HG03108 (cell line): ENCODE measurements around the gene SLC22A23.
A peak's percentile ranks its signal among the peaks of the same experiment; 100 is the strongest.
"Not testable (repeated sequence)": the region's sequence is repeated elsewhere in the genome, so short reads cannot be mapped to it uniquely, and the experiment has no call there.

Experiments
- ATAC-seq: cut with Tn5 transposase; IDR thresholded peaks from one replicate; pipeline ENCODE4 v1.9.1; 2021; ENCODE audit warnings: moderate library complexity; ENCODE audit not compliant: unreplicated experiment

SLC22A23 gene

DNA sequence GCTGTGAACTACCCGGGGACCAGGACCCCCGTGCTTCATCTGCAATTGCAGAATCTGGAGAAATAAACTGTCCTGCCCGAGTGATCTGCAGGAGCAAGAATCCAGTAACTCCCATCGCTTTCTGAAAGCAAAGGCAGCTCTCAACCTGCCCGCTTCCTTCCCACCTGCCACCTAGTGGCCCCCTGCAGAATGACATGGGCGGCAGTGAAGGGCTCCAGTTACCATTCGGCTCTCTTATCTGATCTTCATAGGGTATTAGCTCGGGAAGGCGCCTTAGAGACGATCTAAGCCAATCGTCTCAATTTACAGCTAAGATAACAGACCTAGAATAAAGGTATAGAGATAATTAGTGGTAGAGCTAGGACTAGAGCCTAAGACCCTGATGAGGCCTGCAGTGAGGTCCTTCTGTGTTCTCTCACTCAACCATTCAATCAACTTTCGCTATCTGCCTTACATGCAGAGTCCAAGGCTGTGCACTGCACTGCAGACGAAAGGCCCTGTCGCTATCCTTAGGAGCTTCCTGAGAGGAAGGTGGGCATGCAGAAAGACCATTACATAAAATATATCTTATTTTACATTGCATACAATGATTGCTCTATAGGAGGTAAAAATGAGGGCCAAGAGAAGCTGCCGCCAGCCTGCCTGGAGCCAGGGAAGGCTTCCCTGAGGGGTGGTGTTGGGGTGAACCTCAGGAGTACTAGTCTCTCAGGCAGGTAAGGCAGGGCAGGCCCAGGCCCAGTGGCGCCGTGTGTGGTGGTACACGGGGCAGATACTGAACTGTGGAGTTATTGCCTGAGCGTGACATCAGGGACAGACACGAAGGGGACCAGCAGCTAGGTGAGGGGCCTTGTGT, 205.2 kb downstream of the SLC22A23 start:
- ATAC-seq, result peak; percentile 73

DNA sequence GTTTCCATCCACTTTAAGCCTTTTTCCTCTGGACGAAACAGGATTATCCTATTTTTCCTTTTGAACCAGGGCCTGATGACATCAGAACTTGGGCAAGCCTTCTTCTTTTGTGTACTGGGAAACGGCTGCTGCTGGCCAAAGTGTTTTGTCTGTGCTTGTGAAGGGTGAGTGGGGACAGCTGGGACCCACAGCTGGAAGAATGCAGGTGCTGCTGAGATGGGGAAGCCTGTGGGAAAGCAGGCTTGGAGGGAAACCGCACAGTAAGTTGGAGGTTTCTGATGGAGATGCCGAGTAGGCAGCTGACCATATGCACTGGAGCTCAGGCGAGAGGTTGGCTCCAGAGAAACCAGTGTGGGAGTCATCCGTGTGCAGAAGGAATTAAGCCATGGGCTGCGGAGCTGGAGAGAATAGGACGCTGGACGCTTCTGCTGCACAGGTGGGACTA, 206.6 kb downstream of the SLC22A23 start:
- no peak for ATAC-seq

DNA sequence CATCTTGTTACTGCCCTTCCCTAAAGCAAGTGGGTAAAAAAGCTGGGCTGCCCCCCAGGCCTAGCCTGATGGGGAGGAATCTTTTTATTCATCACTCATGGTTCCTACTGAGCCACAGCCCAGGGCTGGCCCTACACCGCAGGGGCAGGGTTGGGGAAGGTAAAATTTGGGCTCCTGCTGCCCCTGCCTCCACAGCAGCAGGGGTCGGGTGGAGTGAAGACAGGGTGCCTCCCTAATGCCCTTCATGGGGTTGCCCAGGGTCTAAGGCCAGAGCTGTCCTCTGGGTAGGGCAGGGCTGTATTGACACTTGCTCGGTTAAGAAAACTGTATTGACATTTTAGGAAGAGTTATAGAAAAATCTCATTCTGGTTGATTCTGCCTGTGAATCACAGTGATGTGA, 207.0 kb downstream of the SLC22A23 start:
- ATAC-seq, result no peak

DNA sequence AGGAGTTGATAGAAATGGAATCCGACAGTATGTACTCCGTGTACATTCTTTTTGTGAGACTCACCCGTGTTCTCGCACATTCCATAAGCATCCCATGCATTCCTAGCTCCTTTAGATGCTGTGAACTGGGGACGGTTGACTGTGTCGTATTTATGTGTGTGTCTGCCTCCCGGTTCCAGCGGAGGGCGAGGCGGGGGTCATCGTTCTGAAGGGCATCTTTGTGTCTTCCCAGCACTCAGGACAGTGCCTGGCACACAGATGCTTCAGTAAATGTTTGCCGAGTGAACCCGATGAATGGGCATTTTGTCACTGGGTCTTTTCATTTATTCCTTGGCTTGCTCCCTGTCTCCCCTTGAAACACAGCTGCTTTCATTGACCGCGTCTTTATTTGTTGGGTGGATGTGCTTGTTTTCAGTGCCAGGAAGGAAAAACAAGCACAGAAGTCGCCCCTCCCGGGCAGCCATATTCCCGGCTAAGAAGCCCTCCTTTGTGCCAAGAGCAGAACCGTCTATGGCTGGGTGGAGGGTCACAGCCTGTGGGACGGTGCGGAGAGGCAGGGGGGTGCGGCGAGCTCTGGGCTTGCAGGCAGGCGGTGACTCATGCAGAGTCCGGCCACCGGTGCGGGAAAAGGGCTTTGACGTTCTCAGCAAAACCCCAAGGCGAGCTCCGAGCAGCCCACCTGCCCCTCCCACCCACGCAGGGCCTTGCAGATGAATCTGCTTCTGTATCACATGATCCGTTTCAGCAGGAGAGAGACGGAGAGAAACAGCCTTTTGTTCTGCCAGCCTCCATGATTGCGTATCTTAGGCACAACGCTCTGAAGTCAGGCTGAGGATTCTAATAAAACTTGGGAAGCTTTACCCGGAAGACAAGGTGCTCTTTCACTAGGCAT, 209.3 kb downstream of the SLC22A23 start:
- ATAC-seq, result no peak

DNA sequence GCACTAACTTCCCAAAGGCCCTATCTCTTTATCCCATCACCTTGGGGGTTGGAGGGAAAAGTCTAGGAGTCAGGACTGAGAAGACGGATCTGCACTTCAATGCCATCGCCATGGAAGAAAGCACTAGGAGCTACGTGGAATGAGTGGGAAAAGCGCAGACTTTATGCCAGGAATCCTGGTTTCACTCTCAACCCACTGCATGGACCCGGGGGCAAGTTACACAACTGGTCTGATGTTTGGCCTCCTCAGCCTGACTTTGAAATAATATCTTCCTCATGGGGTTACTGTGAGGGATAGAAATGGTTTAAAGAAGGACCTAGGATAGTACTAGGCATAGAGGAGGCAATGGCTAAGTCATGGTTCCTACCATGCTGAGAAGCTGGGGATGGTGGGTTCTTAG, 211.6 kb downstream of the SLC22A23 start:
- no peak for ATAC-seq

DNA sequence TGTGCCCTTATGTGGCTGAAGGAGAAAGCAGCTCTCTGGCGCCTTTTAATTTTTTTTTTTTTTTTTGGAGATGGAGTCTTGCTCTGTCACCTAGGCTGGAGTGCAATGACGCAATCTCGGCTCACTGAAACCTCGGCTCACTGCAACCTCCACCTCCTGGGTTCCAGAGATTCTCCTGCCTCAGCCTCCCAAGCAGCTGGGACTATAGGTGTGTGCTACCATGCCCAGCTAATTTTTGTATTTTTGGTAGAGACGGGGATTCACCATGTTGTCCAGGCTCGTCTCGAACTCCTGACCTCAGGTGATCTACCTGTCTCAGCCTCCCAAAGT, 212.1 kb downstream of the SLC22A23 start:
- ATAC-seq, result not testable (repeated sequence)

DNA sequence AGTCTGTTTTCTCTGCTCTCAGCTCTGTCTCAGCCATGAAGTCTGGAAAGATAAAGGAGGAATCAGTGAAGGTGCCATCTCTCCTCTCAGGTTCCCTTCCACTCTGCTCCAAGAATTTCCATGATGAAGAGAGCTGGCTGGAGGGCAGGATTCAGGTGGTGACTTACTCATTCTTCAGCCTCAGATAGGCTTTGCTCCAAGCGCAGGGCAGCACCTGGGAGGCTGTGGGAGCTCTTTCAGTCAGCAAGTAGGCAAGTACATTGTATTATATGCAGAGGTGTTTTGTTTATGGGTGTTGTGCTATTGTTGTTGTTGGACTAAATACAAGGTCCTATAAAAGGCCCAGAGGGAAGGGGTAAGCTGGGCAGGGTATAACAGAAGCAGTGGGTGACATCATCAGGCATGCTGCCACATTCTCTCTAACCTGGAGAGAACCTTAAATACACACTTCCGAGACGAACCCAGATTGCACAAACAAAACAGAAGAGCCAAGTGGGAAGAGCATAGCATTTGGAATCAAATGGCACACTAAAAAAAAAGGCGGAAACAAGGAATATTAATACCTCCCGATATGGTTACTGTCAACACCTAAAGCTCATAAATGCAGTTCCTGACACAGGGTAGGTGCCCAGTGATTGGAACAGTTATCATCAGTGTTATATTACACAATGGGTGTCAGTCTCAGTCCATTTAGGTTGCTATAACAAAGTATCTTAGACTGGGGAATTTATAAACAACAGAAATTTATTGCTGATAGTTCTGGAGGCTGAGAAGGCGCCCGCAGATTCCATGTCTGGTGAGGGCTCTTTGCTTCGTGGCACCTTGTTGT, 212.6 kb downstream of the SLC22A23 start:
- ATAC-seq, result no peak

DNA sequence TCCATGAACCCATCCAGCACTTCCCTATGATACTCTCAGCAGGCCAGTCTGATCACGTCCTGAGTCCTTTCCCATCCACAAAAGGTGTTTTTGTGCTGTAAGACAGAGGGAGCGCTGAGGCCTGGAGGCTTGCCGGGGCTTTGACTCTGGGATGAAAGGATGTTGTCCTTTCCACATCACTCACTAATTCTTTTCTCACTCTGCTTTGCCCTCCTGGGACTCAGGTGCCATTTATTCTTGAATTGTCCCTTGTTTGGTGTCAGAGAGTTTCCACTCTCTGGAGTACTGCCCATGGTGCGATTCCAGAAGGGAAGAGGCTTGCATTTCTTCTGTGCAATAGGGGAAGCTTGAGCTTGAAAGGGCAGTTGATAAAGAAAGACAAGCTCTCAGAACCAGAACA, 214.1 kb downstream of the SLC22A23 start:
- ATAC-seq, result no peak

DNA sequence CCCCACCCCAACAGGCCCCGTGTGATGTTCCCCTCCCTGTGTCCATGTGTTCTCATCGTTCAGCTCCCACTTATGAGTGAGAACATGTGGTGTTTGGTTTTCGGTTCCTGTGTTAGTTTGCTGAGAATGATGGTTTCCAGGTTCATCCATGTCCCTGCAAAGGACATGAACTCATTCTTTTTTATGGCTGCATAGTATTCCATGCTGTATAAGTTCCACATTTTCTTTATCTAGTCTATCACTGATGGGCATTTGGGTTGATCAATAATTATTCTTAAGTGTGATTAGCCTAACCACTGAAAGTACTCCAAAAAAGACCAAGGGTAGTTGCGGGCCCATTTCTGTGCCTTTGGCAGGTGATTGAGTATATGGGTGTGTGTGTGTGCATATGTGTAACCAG, 215.1 kb downstream of the SLC22A23 start:
- ATAC-seq, result not testable (repeated sequence)

DNA sequence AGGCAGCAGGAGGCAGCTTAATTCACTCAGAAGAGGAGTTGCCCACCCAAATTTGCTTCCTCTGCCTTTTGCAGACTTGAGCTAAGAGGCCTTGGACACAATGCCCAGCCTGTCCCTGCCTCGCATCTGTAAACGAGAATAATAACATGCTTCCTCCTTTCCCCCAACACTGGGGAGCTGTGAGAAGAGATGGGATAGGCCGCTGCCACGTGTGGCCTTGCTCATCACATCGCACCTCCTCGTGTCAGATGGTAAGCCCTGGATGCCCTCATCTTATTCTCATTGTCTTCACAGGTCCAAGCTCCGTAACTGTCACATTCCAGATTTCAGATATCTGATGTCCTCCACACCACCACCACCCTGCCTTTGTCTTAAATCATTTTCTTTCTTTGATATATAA, 216.3 kb downstream of the SLC22A23 start:
- no peak for ATAC-seq

DNA sequence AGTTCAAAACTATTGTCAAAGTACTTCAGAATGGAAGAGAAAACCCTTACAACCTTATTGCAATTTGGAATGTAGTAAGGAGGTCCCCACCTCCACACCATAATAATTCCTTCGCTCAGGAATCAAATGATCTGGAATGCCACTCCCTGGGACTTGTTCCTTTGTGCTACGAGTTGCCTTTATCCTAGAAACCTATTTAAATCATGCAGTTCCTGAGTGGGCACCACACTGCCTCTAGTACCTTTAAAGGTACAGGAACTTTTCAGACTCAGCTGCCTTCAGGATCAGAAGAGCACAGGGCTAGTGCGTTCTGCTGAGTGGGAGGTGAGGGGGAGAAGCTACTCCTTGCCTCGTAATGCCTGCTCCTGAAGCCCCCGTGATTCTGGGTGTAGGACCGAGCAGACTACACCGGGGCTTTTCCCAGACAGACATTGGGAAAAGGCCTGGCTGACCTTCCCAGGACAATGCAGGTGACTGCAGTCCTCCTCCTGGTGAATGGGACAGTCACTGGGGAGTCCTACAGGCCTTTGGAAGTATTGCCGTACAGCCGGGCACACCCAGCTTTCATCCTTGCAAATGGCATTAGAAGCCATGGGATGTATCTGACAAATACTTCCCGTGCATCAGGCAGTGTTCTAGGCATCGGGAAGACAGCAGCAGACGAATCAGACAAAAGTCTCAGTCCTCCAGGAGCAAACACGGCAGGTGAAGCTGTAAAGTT, 217.6 kb downstream of the SLC22A23 start:
- ATAC-seq, result no peak

DNA sequence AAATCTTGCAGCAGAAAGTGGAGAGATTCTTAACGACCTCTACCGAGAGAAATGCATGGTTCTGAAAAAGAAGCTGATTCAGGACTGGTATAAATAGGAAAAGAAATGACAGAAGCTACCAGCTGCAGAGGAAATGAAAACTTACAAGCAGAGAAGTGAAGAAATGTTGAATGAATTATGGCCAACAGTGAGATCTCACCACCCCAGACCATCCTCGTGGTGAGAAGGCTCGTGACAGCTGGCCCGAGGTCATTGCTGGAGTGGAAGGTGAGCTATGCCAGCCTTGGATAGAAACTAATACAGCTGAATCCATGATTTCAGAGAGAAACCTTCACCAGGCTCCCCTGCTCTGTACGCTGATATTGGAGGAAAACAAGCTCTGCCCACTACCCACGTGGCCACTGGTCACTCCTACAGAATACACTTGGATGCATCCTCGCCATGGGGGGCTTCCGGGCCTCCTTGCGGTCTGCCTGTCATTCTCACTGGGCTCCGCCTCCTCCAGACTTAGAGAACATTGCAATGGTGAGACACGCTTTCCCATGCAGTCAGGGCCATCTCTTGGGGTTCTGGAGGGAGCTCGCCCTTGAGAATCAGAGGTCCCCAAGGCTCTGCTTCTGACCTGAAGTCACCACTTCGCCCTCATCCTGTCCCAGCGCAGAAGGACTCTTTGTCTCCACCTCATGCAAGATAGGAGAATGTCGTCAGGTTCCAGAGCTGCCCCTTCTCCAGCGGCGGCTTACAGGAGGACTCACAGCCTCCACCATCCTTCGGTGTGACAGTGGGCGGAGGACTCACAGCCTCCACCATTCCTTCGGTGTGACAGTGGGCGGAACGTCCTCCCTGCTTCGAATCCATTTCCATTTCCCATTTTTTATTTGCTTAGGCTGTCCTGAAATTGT, 218.8 kb downstream of the SLC22A23 start:
- no peak for ATAC-seq

DNA sequence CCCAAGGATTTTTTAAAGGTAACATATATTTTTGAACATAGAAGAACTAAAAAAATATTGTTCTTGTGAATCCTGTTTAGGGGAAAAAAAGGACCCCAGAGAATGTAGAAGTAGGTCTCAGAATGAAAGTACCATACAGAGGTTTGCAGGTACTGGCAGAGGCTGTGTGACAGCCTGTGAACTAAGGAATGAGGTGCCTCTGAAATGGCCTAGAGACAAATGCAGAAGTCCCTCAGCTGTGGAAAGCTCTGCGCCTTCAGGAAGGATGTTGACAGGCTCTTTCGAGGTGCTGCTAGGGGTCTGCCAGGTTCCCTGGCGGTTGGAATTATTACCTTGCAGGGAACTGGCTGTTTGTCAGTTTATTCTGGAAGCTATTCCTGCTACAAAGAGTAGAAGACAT, 220.8 kb downstream of the SLC22A23 start:
- no peak for ATAC-seq

DNA sequence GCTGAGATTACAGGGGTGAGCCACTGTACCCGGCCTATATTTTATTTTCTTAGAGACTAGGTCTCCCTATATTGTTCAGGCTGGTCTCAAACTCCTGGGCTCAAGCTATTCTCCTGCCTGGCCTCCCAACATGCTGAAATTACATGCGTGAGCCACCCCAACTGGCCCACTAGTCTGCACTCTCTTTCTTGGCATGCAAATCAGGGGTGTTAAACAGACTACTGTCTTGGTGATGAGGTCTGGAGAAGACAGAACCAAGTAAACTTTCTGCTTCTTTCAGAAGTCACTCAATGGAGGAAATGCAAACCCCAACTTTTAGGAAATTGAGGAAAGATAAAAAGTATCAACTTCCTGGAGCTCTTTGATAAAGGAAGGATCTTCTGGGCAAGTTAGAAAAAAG, 221.4 kb downstream of the SLC22A23 start:
- no peak for ATAC-seq

DNA sequence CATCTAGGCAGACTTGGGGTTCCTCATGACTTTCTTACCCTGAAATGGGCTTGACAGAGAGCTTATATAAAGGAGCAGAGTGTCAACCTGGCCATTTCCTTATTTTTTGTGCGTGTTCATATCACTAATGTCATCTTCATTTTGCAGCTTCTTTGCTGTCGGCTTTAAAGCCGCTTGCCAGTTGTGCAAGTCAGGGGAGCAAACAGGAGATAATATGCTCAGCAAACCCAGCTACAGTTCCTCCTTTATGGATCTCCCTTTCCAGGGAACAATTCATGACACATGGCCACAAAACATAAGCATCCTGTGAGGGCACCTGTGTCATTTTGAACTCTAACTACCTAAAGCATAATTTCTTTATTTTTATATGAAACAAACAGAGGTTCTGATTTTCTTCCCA, 222.9 kb downstream of the SLC22A23 start:
- ATAC-seq, result no peak

DNA sequence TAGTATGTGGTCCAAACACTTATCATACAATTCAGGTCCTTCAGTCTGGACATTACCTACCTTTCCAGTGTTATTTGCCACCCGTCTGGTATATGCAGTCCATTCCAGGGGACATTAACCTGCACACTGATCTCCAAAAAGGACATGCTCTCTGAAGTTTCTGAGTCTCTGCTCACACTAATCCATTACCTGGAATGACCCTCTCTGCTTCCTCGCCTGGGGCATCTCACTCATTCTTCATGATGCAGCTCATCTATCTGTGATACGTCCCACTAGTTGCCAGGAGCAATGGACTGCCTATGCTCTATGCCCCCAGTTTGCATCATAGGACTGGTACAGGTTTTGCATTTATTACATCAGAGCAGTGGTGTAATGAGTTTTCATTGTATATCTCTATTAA, 223.5 kb downstream of the SLC22A23 start:
- ATAC-seq, result no peak

DNA sequence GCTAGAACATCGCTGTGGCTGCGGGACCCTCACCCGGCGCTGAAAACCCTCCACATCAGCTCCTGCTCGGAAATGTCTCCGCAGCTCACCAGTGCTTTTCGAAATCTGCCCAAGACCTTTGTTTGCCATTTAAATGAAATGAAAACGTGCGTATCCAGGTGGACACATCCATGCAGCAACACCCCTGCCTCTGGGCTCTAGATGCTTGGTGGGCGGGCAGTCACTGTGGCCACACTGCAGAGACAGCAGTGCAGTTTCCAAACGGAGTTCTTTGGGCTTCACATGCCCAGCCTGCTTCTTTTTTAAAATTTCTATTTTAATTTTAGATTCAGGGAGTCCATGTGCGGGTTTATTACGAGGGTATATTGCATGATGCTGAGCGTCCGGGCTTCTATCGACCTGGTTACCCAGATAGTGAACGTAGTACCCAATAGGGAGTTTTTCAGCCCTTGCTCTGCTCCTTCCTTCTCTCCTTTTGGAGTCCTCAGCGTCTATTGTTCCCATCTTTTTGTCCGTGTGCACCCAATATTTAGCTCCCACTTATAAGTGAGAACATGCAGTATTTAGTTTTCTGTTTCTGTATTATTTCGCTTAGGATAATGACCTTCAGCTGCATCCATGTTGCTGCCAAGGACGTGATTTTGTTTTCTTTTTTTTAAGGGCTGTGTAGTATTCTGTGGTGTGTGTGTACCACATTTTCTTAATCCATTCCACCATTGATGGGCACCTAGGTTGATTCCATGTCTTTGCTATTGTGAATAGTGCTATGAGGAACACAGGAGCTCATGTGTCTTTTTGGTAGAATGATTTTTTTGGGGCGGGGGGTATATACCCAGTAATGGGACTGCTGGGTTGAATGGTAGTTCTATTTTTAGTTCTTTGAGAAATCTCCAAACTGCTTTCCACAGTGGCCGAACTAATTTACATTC, 224.6 kb downstream of the SLC22A23 start:
- ATAC-seq, result no peak

DNA sequence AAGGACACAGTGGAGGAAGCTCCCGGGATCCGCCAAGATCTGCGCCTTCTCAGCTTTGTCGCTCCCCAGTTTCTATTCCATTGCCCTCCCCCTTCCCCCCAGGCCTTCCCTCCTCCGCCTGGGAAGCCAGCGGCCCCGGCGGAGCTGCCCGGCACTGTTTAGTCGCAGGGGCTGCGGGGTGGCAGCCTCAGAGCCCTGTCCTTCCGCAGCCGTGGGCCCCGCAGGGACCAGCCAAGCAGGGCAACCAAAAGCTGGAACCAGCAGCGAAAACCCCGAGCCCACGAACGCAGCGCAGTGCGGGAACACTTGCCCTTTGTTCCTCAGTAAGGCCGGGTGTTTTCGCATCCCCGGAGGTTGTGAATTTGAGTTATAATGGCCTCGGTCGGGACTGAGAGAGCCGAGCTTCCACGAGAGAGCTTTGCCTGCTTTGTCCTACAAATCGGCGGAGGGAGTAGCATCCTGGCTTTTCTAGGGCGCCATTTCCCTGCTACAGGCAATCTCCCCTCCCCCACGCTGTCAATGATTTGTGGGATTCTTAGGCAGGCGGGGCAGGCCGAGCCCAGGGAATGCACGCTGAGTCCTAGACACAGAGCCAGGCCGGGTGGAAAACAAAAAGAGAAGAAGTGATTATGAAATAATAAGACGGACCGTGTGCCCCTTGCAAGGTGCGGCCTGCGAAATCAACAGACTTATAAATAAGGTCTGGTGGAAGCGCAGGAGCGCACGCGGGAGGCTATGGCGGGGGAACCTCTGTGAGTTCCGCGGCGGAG, 225.4 kb downstream of the SLC22A23 start:
- ATAC-seq, result no peak
